Peyer's patch (tissue), 4 donors: Measurements from ENCODE around the gene HPD. TPM values are rescaled to one million over a fixed set of nuclear protein-coding genes. Genes with fewer than 3 reads are reported as not detected.
"Not testable (repeated sequence)": the region's sequence is repeated elsewhere in the genome, so short reads cannot be mapped to it uniquely, and the experiment has no call there.

Experiments
- DNase-seq, 3 donors: peaks; one replicate each; pipeline ENCODE4 v3.0.0-alpha.2; 2017 to 2019
- H3K27ac ChIP-seq, 4 donors: fragments of 200-600 bp; sonication (generic); one replicate each; pipeline ENCODE4 v1.5.1; 2016 to 2019
- H3K27me3 ChIP-seq, 2 donors: fragments of 200-600 bp; sonication (generic); one replicate each; pipeline ENCODE4 v1.5.1; 2019
- H3K36me3 ChIP-seq, 3 donors: fragments of 200-600 bp; sonication (generic); one replicate each; pipeline ENCODE4 v1.5.1; 2016 to 2019
- H3K4me1 ChIP-seq, 4 donors: fragments of 200-600 bp; sonication (generic); one replicate each; pipeline ENCODE4 v1.5.1; 2016 to 2019
- H3K4me3 ChIP-seq, 4 donors: fragments of 200-600 bp; sonication (generic); 1 replicate in 3 of 4; 2 replicates in 1 of 4; pipeline ENCODE4 v1.5.1; 2016 to 2019; ENCODE audit warnings: mild to moderate bottlenecking in 1 of 4
- H3K9me3 ChIP-seq, 4 donors: fragments of 200-600 bp; sonication (generic); one replicate each; pipeline ENCODE4 v1.5.1; 2016 to 2019; ENCODE audit warnings: mild to moderate bottlenecking in 1 of 4
- POLR2A ChIP-seq, 2 donors: fragments of 450-650 bp; IDR thresholded peaks; one replicate each; pipeline ENCODE4 v1.5.1; 2017; ENCODE audit warnings: antibody characterized with exemption in 2 of 2, mild to moderate bottlenecking in 2 of 2, moderate library complexity in 2 of 2
- total RNA-seq, 4 donors: library from RNA; depleted of rRNA; stranded (reverse); fragments of >200 nt; gene quantifications; one replicate each; pipeline ENCODE4 v1.1.0, GENCODE V29; 2016
- TF ChIP-seq, protein P1 (sequence below), 6 experiments: fragments of 450-650 bp in 4 of 6; fragments of 200-600 bp in 2 of 6; sonication (generic) in 1 of 6; IDR thresholded peaks; one replicate each; pipeline ENCODE4 v1.5.1; 2017 to 2019; ENCODE audit warnings: antibody characterized with exemption in 6 of 6, mild to moderate bottlenecking in 3 of 6, moderate library complexity in 1 of 6

The HPD gene
- total RNA-seq, 4 donors from 2014 or later: not detected

- Histone ChIP-seq H3K9me3 (no peaks in the 10 kb centered on the region), H3K4me1 (peaks cover 0 to 50% (median 10%) of the 10 kb centered on the region in 4 donors), H3K27ac (no peak overlapping the region), H3K36me3 (peaks cover 0 to 44% (median 0%) of the 10 kb centered on the region in 3 donors), H3K4me3 (no peak overlapping the region), H3K27me3 (no peaks in the 10 kb centered on the region)
- TF ChIP-seq POLR2A (IDR thresholded peaks at IDR 0.05): no peak
- TF ChIP-seq, protein P1, sequence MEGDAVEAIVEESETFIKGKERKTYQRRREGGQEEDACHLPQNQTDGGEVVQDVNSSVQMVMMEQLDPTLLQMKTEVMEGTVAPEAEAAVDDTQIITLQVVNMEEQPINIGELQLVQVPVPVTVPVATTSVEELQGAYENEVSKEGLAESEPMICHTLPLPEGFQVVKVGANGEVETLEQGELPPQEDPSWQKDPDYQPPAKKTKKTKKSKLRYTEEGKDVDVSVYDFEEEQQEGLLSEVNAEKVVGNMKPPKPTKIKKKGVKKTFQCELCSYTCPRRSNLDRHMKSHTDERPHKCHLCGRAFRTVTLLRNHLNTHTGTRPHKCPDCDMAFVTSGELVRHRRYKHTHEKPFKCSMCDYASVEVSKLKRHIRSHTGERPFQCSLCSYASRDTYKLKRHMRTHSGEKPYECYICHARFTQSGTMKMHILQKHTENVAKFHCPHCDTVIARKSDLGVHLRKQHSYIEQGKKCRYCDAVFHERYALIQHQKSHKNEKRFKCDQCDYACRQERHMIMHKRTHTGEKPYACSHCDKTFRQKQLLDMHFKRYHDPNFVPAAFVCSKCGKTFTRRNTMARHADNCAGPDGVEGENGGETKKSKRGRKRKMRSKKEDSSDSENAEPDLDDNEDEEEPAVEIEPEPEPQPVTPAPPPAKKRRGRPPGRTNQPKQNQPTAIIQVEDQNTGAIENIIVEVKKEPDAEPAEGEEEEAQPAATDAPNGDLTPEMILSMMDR (IDR thresholded peaks at IDR 0.05): no peak
- no peak for DNase-seq
Observed at GRCh38 chr12:121893961-121894460, 35.4 kb upstream of the HPD start.

DNA sequence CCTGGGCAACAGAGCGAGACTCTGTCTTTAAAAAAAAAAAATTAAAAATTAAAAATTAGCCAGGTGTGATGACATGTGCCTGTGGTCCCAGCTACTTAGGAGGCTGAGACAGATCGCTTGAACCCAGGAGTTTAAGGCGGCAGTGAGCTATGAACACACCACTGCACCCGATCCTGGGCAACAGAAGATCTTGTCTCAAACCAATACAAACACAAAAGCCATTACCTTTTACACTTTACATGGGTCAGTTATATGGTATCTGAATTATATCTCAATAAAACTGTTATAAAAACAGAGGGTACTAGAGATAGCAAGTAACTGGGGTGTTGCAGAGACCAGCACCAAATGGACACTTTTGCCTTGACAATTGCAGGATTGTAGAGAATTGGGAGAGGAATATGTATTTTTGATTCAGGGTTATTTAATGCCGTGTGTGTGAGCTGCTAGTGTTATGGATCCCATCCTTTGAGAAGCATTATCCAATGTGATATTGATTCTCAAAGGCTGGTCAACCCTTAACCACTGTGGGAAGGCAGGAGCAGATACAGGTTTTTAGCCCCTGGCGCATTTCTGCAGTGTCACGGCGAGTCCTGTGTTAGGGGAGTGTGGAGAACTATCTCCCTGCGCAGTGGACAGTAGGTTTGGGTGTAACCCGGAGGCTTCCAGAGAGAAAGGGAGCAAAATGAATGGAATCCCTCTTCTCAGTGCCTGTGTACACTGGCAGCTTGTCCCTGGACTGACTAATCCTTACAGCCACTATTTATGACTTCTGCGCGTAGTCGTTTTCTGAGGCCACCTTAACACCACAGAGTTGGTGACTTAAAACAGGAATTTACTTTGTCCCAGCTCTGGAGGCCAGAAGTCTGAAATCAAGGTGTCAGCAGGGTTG lies 34.3 kb upstream of the HPD start:
- H3K27ac ChIP-seq: no peak overlapping the region
- no peaks in the 10 kb centered on the region for H3K9me3 ChIP-seq
- no peaks in the 10 kb centered on the region for H3K27me3 ChIP-seq
- DNase-seq: no peak
- peaks cover 0 to 34% (median 0%) of the 10 kb centered on the region in 3 donors for H3K36me3 ChIP-seq
- TF ChIP-seq, protein P1 (IDR thresholded peaks at IDR 0.05): no peak
- TF ChIP-seq POLR2A (IDR thresholded peaks at IDR 0.05): no peak
- H3K4me3 ChIP-seq: no peak overlapping the region
- peaks cover 0 to 50% (median 11%) of the 10 kb centered on the region in 4 donors for H3K4me1 ChIP-seq

- not testable (repeated sequence) for H3K9me3 ChIP-seq, DNase-seq, H3K36me3 ChIP-seq, H3K27me3 ChIP-seq
- H3K4me3 ChIP-seq: peak overlapping the region; percentile 60 to 78 (median 67)
- H3K4me1 ChIP-seq: peaks cover 0 to 50% (median 12%) of the 10 kb centered on the region in 4 donors
- H3K27ac ChIP-seq: peak overlapping the region in 2 of 4 donors; percentile 91
Observed at GRCh38 chr12:121889661-121890060, 31.0 kb upstream of the HPD start.

- H3K27me3 ChIP-seq: no peaks in the 10 kb centered on the region
- no peaks in the 10 kb centered on the region for H3K36me3 ChIP-seq
- peaks cover 0 to 48% (median 12%) of the 10 kb centered on the region in 4 donors for H3K4me1 ChIP-seq
- peak overlapping the region; percentile 60 to 78 (median 67) for H3K4me3 ChIP-seq
- DNase-seq: no peak
- no peaks in the 10 kb centered on the region for H3K9me3 ChIP-seq
- TF ChIP-seq, protein P1 (IDR thresholded peaks at IDR 0.05): no peak
- no peak for TF ChIP-seq POLR2A (IDR thresholded peaks at IDR 0.05)
- peak overlapping the region; percentile 91 to 95 (median 92) for H3K27ac ChIP-seq
Observed at GRCh38 chr12:121889274-121889624, 30.6 kb upstream of the HPD start.

GRCh38 chr12:121888478-121889273 lies 30.0 kb upstream of the HPD start, which contains the start of gene PSMD9:
Gene PSMD9, plus strand, starts transcription at chr12:121888790. Its CDS starts 67 bp downstream, at chr12:121888857.
- no peaks in the 10 kb centered on the region for H3K9me3 ChIP-seq
- H3K4me3 ChIP-seq: peak within 1 kb of the TSS; percentile 60 to 78 (median 67)
- TF ChIP-seq, protein P1 (IDR thresholded peaks at IDR 0.05): peak; percentile 11 to 63 (median 58)
- peak; percentile 79 to 84 for TF ChIP-seq POLR2A (IDR thresholded peaks at IDR 0.05)
- H3K27ac ChIP-seq: peak within 1 kb of the TSS; percentile 91 to 95 (median 92)
- DNase-seq: peak; percentile 98 to 99 (median 99)
- no peaks in the 10 kb centered on the region for H3K27me3 ChIP-seq
- H3K4me1 ChIP-seq: peaks cover 0 to 42% (median 12%) of the 10 kb centered on the region in 4 donors
- no peaks in the 10 kb centered on the region for H3K36me3 ChIP-seq
